ENCODE measurements around the gene BST1.
"Not testable (repeated sequence)": the region's sequence is repeated elsewhere in the genome, so short reads cannot be mapped to it uniquely, and the experiment has no call there.

The BST1 gene

GRCh38 chr4:15753081-15753480 lies 50.2 kb downstream of the BST1 start:
- no peak for DNase-seq

- DNase-seq: no peak
These were observed 50.9 kb downstream of the BST1 start for GRCh38 chr4:15753786-15754185.

GRCh38 chr4:15754323-15754722 lies 51.5 kb downstream of the BST1 start:
- peak; percentile 54 for DNase-seq

- DNase-seq: peak; percentile 21
These were observed 52.7 kb downstream of the BST1 start for GRCh38 chr4:15755321-15756155.

- peak; percentile 85 for DNase-seq
These were observed 53.5 kb downstream of the BST1 start for GRCh38 chr4:15756361-15756861.

GRCh38 chr4:15757054-15757453 lies 54.2 kb downstream of the BST1 start:
- no peak for DNase-seq

- no peak for DNase-seq
These were observed 55.4 kb downstream of the BST1 start for GRCh38 chr4:15758294-15758693.

GRCh38 chr4:15762460-15762859 lies 59.6 kb downstream of the BST1 start:
- DNase-seq: not testable (repeated sequence)

- DNase-seq: no peak
These were observed 62.5 kb downstream of the BST1 start for GRCh38 chr4:15765391-15765790.

- peak; percentile 56 for DNase-seq
These were observed 63.2 kb downstream of the BST1 start for GRCh38 chr4:15765910-15766697.

- DNase-seq: no peak
These were observed 64.0 kb downstream of the BST1 start for GRCh38 chr4:15766821-15767220.

GRCh38 chr4:15769202-15769601 lies 66.3 kb downstream of the BST1 start:
- DNase-seq: no peak

- no peak for DNase-seq
These were observed 68.6 kb downstream of the BST1 start for GRCh38 chr4:15771216-15772058.

- DNase-seq: no peak
These were observed 71.2 kb downstream of the BST1 start for GRCh38 chr4:15774020-15774420.

- DNase-seq: no peak
These were observed 74.2 kb downstream of the BST1 start for GRCh38 chr4:15776871-15777648.

- DNase-seq: no peak
These were observed 74.9 kb downstream of the BST1 start for GRCh38 chr4:15777697-15778288.

- peak; percentile 55 for DNase-seq
These were observed 75.7 kb downstream of the BST1 start, which contains the start of gene CD38 for GRCh38 chr4:15778289-15779241. TSS of gene CD38 (plus strand) at chr4:15778328. CDS start at chr4:15778415, 87 bp downstream.

- DNase-seq: no peak
These were observed 76.4 kb downstream of the BST1 start for GRCh38 chr4:15779306-15779705.

- no peak for DNase-seq
These were observed 76.9 kb downstream of the BST1 start for GRCh38 chr4:15779809-15780208.

GRCh38 chr4:15781427-15782095 lies 78.7 kb downstream of the BST1 start:
- DNase-seq: no peak

Measured in CD4-positive, alpha-beta T cell treated with Interleukin-12 subunit alpha and Interleukin-12 subunit beta, for 1 hour (primary cell).